Measurements from ENCODE around the gene SRRM5. TPM values are rescaled to one million over a fixed set of nuclear protein-coding genes. Genes with fewer than 3 reads are reported as not detected.
"Not testable (repeated sequence)": the region's sequence is repeated elsewhere in the genome, so short reads cannot be mapped to it uniquely, and the experiment has no call there.

Gene SRRM5
- total RNA-seq (2014; rRNA removed; shearing (Covaris generic)), result 0.10 and 0.55 TPM in 2 replicates
- polyA plus RNA-seq (2014; cell fraction: nucleus; rRNA removed), result 0.29 and 0.75 TPM in 2 replicates

- no peak for DNase-seq (ENCODE audit: extremely low read depth, low read depth)
Observed at GRCh38 chr19:43611788-43612187, at the start of gene SRRM5. Gene SRRM5 (plus strand): TSS chr19:43612088. CDS start chr19:43612122, 34 bp downstream.

GRCh38 chr19:43562226-43562697 lies 49.6 kb upstream of the SRRM5 start:
- DNase-seq (ENCODE audit: extremely low read depth, low read depth), result no peak

GRCh38 chr19:43562698-43563241 lies 49.1 kb upstream of the SRRM5 start:
- DNase-seq (ENCODE audit: extremely low read depth, low read depth), result peak; percentile 52

- no peak for DNase-seq (ENCODE audit: extremely low read depth, low read depth)
Observed at GRCh38 chr19:43563816-43564457, 48.0 kb upstream of the SRRM5 start.

- no peak for DNase-seq (ENCODE audit: extremely low read depth, low read depth)
Observed at GRCh38 chr19:43564800-43565199, 47.1 kb upstream of the SRRM5 start.

- no peak for DNase-seq (ENCODE audit: extremely low read depth, low read depth)
Observed at GRCh38 chr19:43569657-43570056, 42.2 kb upstream of the SRRM5 start.

GRCh38 chr19:43570174-43570791 lies 41.6 kb upstream of the SRRM5 start:
- DNase-seq (ENCODE audit: extremely low read depth, low read depth), result no peak

GRCh38 chr19:43572171-43572588 lies 39.7 kb upstream of the SRRM5 start:
- no peak for DNase-seq (ENCODE audit: extremely low read depth, low read depth)

- no peak for DNase-seq (ENCODE audit: extremely low read depth, low read depth)
Observed at GRCh38 chr19:43574424-43575155, 37.3 kb upstream of the SRRM5 start.

- peak; percentile 97 for DNase-seq (ENCODE audit: extremely low read depth, low read depth)
Observed at GRCh38 chr19:43575156-43575950, 36.5 kb upstream of the SRRM5 start, which contains the start of the genes PINLYP and XRCC1. Gene PINLYP (plus strand): TSS chr19:43575801. CDS start chr19:43577192, 1,391 bp downstream. Gene XRCC1 (minus strand): TSS chr19:43575527. CDS start chr19:43575458, 69 bp downstream.

- DNase-seq (ENCODE audit: extremely low read depth, low read depth), result no peak
Observed at GRCh38 chr19:43575955-43576878, 35.7 kb upstream of the SRRM5 start.

GRCh38 chr19:43578787-43579186 lies 33.1 kb upstream of the SRRM5 start:
- DNase-seq (ENCODE audit: extremely low read depth, low read depth), result no peak

- DNase-seq (ENCODE audit: extremely low read depth, low read depth), result no peak
Observed at GRCh38 chr19:43581467-43581866, 30.4 kb upstream of the SRRM5 start.

- DNase-seq (ENCODE audit: extremely low read depth, low read depth), result no peak
Observed at GRCh38 chr19:43582495-43582894, 29.4 kb upstream of the SRRM5 start.

GRCh38 chr19:43584484-43584883 lies 27.4 kb upstream of the SRRM5 start:
- no peak for DNase-seq (ENCODE audit: extremely low read depth, low read depth)

GRCh38 chr19:43586346-43586745 lies 25.5 kb upstream of the SRRM5 start:
- no peak for DNase-seq (ENCODE audit: extremely low read depth, low read depth)

- DNase-seq (ENCODE audit: extremely low read depth, low read depth), result not testable (repeated sequence)
Observed at GRCh38 chr19:43587029-43587428, 24.9 kb upstream of the SRRM5 start.

- no peak for DNase-seq (ENCODE audit: extremely low read depth, low read depth)
Observed at GRCh38 chr19:43589277-43589676, 22.6 kb upstream of the SRRM5 start.

- DNase-seq (ENCODE audit: extremely low read depth, low read depth), result no peak
Observed at GRCh38 chr19:43589678-43590077, 22.2 kb upstream of the SRRM5 start.

All from NCI-H460 (cell line).